ENCODE data around the gene YBX3. TPM values are rescaled to one million over a fixed set of nuclear protein-coding genes. Genes with fewer than 3 reads are reported as not detected.

The YBX3 gene
- total RNA-seq = 100 to 1,000 TPM; 610 to 832 (median 677) TPM

DNA sequence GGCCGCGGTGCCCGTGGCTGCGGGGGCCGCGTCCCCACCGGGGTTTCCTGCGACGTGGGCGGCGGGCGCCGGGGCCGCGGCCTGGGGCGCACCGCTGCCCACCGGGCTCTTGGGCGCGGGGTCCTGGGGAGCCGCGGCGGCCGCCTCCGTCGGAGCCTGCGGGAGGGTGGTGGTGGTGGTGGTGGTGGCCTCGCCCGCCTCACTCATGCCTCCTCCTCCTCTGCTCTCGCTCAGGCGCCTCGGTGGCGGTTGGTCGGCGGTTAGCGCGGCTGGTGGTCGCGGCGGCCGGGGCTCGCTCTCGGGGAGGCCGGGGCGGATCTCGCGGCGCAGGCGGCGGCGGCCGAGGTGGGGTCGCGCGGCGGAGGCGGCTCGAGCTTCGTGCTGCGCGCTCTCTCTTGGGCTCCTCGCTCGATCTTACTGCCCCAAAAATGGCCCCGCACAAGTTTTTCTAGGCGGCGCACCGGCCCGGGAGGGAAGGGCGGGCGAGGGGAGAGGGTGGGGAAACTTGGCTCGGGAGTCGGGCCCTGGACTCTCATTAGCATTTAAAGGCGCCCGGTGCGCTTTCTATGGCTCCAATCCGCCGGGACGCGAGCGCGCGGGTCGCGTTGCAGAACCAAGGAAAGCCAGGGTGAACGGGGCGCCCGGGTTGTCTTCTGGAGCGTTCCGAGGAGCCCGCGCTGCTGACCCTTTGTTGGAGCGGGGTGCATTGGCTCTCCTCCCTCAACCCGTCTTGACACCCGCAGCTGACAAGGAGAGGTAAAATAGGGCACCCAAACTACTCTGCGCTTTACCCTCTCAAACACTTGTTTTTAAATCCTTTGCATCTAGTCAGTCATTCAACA is at the start of gene YBX3:
YBX3 (minus strand) TSS at position 419 of the 842 bp plus-strand sequence; CDS start at position 207, 212 bp downstream.
- Histone ChIP-seq H3K27me3 (no peaks in the 10 kb centered on the region), H3K27ac (peak within 1 kb of the TSS; percentile 100), H3K9me3 (no peaks in the 10 kb centered on the region), H3K36me3 (no peaks in the 10 kb centered on the region), H3K4me1 (peaks cover 49% of the 10 kb centered on the region), H3K4me3 (peak within 1 kb of the TSS; percentile 83)
- WGBS = 0% methylated on average over 23 of the region's 95 CpGs
- DNase-seq (ENCODE audit: low spot score in 2 of 2) = peak; percentile 95
- peak; percentile 53 to 91 for TF ChIP-seq POLR2A (IDR thresholded peaks at IDR 0.05)
- TF ChIP-seq, protein P1, sequence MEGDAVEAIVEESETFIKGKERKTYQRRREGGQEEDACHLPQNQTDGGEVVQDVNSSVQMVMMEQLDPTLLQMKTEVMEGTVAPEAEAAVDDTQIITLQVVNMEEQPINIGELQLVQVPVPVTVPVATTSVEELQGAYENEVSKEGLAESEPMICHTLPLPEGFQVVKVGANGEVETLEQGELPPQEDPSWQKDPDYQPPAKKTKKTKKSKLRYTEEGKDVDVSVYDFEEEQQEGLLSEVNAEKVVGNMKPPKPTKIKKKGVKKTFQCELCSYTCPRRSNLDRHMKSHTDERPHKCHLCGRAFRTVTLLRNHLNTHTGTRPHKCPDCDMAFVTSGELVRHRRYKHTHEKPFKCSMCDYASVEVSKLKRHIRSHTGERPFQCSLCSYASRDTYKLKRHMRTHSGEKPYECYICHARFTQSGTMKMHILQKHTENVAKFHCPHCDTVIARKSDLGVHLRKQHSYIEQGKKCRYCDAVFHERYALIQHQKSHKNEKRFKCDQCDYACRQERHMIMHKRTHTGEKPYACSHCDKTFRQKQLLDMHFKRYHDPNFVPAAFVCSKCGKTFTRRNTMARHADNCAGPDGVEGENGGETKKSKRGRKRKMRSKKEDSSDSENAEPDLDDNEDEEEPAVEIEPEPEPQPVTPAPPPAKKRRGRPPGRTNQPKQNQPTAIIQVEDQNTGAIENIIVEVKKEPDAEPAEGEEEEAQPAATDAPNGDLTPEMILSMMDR (IDR thresholded peaks at IDR 0.05) = no peak
- peak; percentile 28 to 61 (median 46) for TF ChIP-seq POLR2AphosphoS5 (IDR thresholded peaks at IDR 0.05)
- no peak for TF ChIP-seq EP300 (IDR thresholded peaks at IDR 0.05)

DNA sequence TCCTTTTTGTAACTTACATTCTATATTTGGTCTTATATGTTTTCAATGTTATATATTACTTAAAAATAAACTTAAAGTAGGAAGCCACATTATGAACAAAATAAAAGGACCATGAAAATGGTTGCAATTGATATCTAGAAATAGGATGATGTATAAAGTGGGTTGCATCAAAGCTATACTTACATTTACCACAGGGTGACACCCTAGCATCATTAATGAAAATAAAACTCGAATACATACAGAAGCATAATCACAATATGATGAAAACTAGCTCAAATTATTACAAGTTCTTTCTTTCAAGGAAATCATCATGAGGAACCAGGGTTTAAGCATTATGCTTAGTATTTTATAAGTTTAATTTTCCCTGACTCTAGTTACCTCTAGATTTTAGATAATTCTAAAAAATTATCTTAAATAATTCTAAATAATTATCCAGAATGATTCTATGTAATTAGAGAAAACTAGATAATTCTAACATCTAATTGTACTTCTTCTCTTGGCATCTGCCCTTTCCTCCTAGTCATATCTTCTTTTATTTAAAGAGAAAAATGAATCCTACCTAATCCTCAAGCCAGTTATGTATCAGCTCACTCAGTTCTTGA is 48.1 kb upstream of the YBX3 start:
- Histone ChIP-seq H3K27me3 (peaks cover 19% of the 10 kb centered on the region), H3K27ac (no peak overlapping the region), H3K4me3 (no peak overlapping the region), H3K4me1 (no peaks in the 10 kb centered on the region), H3K36me3 (no peaks in the 10 kb centered on the region), H3K9me3 (no peaks in the 10 kb centered on the region)
- TF ChIP-seq, protein P1 (IDR thresholded peaks at IDR 0.05) = peak; percentile 42 to 82
- TF ChIP-seq POLR2A (IDR thresholded peaks at IDR 0.05) (no peak), EP300 (IDR thresholded peaks at IDR 0.05) (no peak), POLR2AphosphoS5 (IDR thresholded peaks at IDR 0.05) (no peak)
- no peak for DNase-seq (ENCODE audit: low spot score in 2 of 2)
- 0% methylated on average over 1 of the region's 1 CpG for WGBS

DNA sequence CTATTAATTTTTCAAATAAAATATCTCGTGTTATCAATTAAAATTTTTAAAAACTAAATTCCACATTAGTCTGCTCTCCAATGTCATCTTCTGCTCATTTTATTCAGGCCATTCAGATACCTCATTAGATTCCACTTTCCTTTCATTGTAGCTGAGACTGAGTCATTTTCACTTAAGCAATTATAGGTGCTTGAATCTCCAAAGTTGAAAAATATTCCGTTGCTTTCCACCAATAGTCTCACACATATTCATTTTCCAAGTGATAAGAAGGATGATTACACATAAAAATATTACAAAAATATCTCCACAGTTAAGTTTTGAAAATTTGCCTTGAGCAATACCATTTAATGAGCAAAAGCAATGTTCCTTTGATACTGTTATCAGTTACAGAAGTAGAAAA is 36.5 kb upstream of the YBX3 start:
- no peak for TF ChIP-seq POLR2A (IDR thresholded peaks at IDR 0.05)
- TF ChIP-seq POLR2AphosphoS5 (IDR thresholded peaks at IDR 0.05) = no peak
- no peak for TF ChIP-seq EP300 (IDR thresholded peaks at IDR 0.05)
- TF ChIP-seq, protein P1 (IDR thresholded peaks at IDR 0.05) = no peak
- Histone ChIP-seq H3K36me3 (no peaks in the 10 kb centered on the region), H3K27me3 (peaks cover 14% of the 10 kb centered on the region), H3K4me1 (no peaks in the 10 kb centered on the region), H3K9me3 (peaks cover 9% of the 10 kb centered on the region), H3K4me3 (no peak overlapping the region), H3K27ac (no peak overlapping the region)
- WGBS = 22% methylated on average over 2 of the region's 2 CpGs
- DNase-seq (ENCODE audit: low spot score in 2 of 2) = no peak

DNA sequence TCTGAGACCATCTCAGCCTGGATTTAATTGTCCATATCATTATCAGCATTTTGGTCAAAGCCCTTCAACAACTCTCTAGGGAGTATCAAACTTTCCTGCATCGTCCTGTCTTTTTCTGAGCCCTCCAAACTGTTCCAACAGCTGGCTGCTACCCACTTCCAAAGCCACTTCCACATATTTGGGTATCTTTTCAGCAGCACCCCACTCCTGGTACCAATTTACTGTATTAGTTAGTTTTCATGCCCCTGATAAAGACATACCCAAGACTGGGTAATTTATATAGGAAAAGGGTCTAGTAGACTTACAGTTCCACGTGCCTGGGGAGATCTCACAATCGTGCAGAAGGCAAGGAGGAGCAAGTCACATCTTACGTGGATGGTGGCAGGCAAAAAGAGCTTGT is 33.1 kb upstream of the YBX3 start:
- H3K36me3 ChIP-seq = no peaks in the 10 kb centered on the region
- H3K27ac ChIP-seq = no peak overlapping the region
- H3K4me1 ChIP-seq = no peaks in the 10 kb centered on the region
- H3K27me3 ChIP-seq = peaks cover 8% of the 10 kb centered on the region
- no peak overlapping the region for H3K4me3 ChIP-seq
- DNase-seq (ENCODE audit: low spot score in 2 of 2) = no peak
- TF ChIP-seq POLR2AphosphoS5 (IDR thresholded peaks at IDR 0.05) (no peak), EP300 (IDR thresholded peaks at IDR 0.05) (no peak), POLR2A (IDR thresholded peaks at IDR 0.05) (no peak)
- TF ChIP-seq, protein P1 (IDR thresholded peaks at IDR 0.05) = no peak
- peaks cover 9% of the 10 kb centered on the region for H3K9me3 ChIP-seq
- WGBS = 91% methylated on average over 4 of the region's 4 CpGs

DNA sequence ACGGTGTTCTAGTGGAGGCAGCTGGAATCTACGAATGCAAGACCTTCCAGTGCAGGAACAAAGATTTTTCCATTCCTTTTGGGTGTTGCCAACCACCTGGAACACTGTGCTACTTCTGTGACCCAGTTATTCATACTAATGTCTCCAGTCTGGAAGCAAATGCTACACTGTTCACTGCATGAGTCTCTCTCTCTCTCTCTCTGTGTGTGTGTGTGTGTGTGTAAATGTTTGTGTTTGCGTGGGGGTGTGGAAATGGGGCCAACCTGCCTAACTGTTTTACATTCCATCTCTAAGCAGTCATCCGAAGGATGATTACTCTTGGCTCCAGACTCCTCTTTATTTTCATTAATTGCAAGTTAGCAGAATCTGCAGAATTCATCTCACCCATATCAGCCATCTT is 29.9 kb upstream of the YBX3 start:
- TF ChIP-seq, protein P1 (IDR thresholded peaks at IDR 0.05) = no peak
- TF ChIP-seq EP300 (IDR thresholded peaks at IDR 0.05) (no peak), POLR2A (IDR thresholded peaks at IDR 0.05) (no peak), POLR2AphosphoS5 (IDR thresholded peaks at IDR 0.05) (no peak)
- H3K4me1 ChIP-seq = peaks cover 13% of the 10 kb centered on the region
- H3K9me3 ChIP-seq = peaks cover 9% of the 10 kb centered on the region
- peaks cover 3% of the 10 kb centered on the region for H3K27me3 ChIP-seq
- no peak overlapping the region for H3K27ac ChIP-seq
- WGBS = 35% methylated on average over 4 of the region's 4 CpGs
- no peak for DNase-seq (ENCODE audit: low spot score in 2 of 2)
- no peak overlapping the region for H3K4me3 ChIP-seq
- no peaks in the 10 kb centered on the region for H3K36me3 ChIP-seq
